Type B pancreatic cell (in vitro differentiated cells): Measurements from ENCODE around the gene LAIR2. TPM values are rescaled to one million over a fixed set of nuclear protein-coding genes. Genes with fewer than 3 reads are reported as not detected.

Source experiments
- DNase-seq: peaks from one replicate; pipeline ENCODE4 v3.0.0; 2021; ENCODE audit warnings: mixed read lengths; ENCODE audit not compliant: unreplicated experiment; ENCODE audit errors: extremely low spot score
- H3K27ac Mint-ChIP-seq: 2 replicates; pipeline ENCODE4 v1.8.0; 2021; ENCODE audit warnings: mild to moderate bottlenecking, mixed read lengths
- H3K27me3 Mint-ChIP-seq: 2 replicates; pipeline ENCODE4 v1.8.0; 2021; ENCODE audit warnings: mixed read lengths
- H3K36me3 Mint-ChIP-seq: 2 replicates; pipeline ENCODE4 v1.8.0; 2021; ENCODE audit warnings: mixed read lengths
- H3K4me1 Mint-ChIP-seq: one replicate; pipeline ENCODE4 v1.8.0; 2021; ENCODE audit warnings: mixed read lengths; ENCODE audit not compliant: unreplicated experiment
- H3K4me3 Mint-ChIP-seq: 2 replicates; pipeline ENCODE4 v1.8.0; 2021; ENCODE audit warnings: mild to moderate bottlenecking, mixed read lengths
- H3K9me3 Mint-ChIP-seq: 2 replicates; pipeline ENCODE4 v1.8.0; 2021; ENCODE audit warnings: mixed read lengths
- CTCF ChIP-seq: fragments of 200-600 bp; sonication (generic); conservative IDR thresholded peaks from 2 replicates; pipeline ENCODE4 v1.5.0; 2021; ENCODE audit warnings: antibody characterized with exemption, mild to moderate bottlenecking
- long read RNA-seq: library from polyadenylated mRNA; unstranded; transcript quantifications from one replicate; pipeline ENCODE4 v2.0.0, GENCODE V29; 2020
- total RNA-seq: library from RNA; stranded (reverse); gene quantifications from 2 replicates; pipeline ENCODE4 v1.2.1, GENCODE V29; 2021; ENCODE audit warnings: low replicate concordance

Gene LAIR2
- not detected in 2 replicates for total RNA-seq
- long read RNA-seq = 0 reads

GRCh38 chr19:54502518-54503048 is at the start of gene LAIR2:
LAIR2 (plus strand) TSS chr19:54502831; CDS start chr19:54502919, 88 bp downstream.
- no peaks in the 10 kb centered on the region for H3K4me1 Mint-ChIP-seq
- no peak for TF ChIP-seq CTCF

GRCh38 chr19:54453921-54454780 is 48.5 kb upstream of the LAIR2 start:
- H3K27me3 Mint-ChIP-seq = no peaks in the 10 kb centered on the region
- peaks cover 18% of the 10 kb centered on the region for H3K36me3 Mint-ChIP-seq
- no peaks in the 10 kb centered on the region for H3K9me3 Mint-ChIP-seq
- H3K4me3 Mint-ChIP-seq = no peak overlapping the region
- peaks cover 17% of the 10 kb centered on the region for H3K4me1 Mint-ChIP-seq
- no peak for DNase-seq
- no peak overlapping the region for H3K27ac Mint-ChIP-seq
- TF ChIP-seq CTCF = no peak

More at GRCh38 chr19:54502518-54503048, at the start of gene LAIR2:
- Mint-ChIP-seq H3K4me3 (no peak within 1 kb of the TSS), H3K9me3 (no peaks in the 10 kb centered on the region), H3K27me3 (no peaks in the 10 kb centered on the region), H3K36me3 (no peaks in the 10 kb centered on the region), H3K27ac (no peak within 1 kb of the TSS)
- DNase-seq = no peak

- Mint-ChIP-seq H3K27ac (no peak overlapping the region), H3K4me3 (no peak overlapping the region), H3K36me3 (peaks cover 21% of the 10 kb centered on the region), H3K27me3 (no peaks in the 10 kb centered on the region), H3K9me3 (no peaks in the 10 kb centered on the region), H3K4me1 (peaks cover 22% of the 10 kb centered on the region)
- DNase-seq = no peak
- no peak for TF ChIP-seq CTCF
Observed at GRCh38 chr19:54454781-54455675, 47.6 kb upstream of the LAIR2 start.

GRCh38 chr19:54455786-54456422 is 46.7 kb upstream of the LAIR2 start:
- Mint-ChIP-seq H3K27ac (no peak overlapping the region), H3K36me3 (peaks cover 20% of the 10 kb centered on the region), H3K4me1 (peaks cover 15% of the 10 kb centered on the region), H3K4me3 (no peak overlapping the region), H3K27me3 (no peaks in the 10 kb centered on the region), H3K9me3 (no peaks in the 10 kb centered on the region)
- no peak for DNase-seq
- TF ChIP-seq CTCF = no peak
